T-helper 2 cell (primary cell): ENCODE data around the gene BRPF1.
"Not testable (repeated sequence)": the region's sequence is repeated elsewhere in the genome, so short reads cannot be mapped to it uniquely, and the experiment has no call there.

Source experiments
- DNase-seq, 5 experiments: peaks; one replicate each; pipeline versions ENCODE4 v3.0.0 to v3.0.0-alpha.2; 2012 to 2022

BRPF1 gene

GRCh38 chr3:9770276-9770812 is 38.8 kb downstream of the BRPF1 start:
- DNase-seq, result no peak

GRCh38 chr3:9771007-9771406 is 39.5 kb downstream of the BRPF1 start:
- DNase-seq, result not testable (repeated sequence)

- DNase-seq, result no peak
Observed at GRCh38 chr3:9776896-9777693, 45.6 kb downstream of the BRPF1 start.

GRCh38 chr3:9777694-9778021 is 46.1 kb downstream of the BRPF1 start:
- DNase-seq, result no peak

- peak in 1 of 5 experiments; percentile 49 for DNase-seq
Observed at GRCh38 chr3:9778143-9779074, 46.9 kb downstream of the BRPF1 start.

- no peak for DNase-seq
Observed at GRCh38 chr3:9779075-9779593, 47.6 kb downstream of the BRPF1 start.

- DNase-seq, result peak in 2 of 5 experiments; percentile 48 to 84
Observed at GRCh38 chr3:9779721-9780457, 48.4 kb downstream of the BRPF1 start.

- DNase-seq, result no peak
Observed at GRCh38 chr3:9780458-9780812, 48.9 kb downstream of the BRPF1 start.

GRCh38 chr3:9780910-9781309 is 49.4 kb downstream of the BRPF1 start:
- no peak for DNase-seq

GRCh38 chr3:9781551-9781950 is 50.0 kb downstream of the BRPF1 start:
- DNase-seq, result no peak

- no peak for DNase-seq
Observed at GRCh38 chr3:9781978-9782603, 50.6 kb downstream of the BRPF1 start.

- DNase-seq, result peak in 1 of 5 experiments; percentile 38
Observed at GRCh38 chr3:9782770-9783169, 51.2 kb downstream of the BRPF1 start.

GRCh38 chr3:9783954-9784353 is 52.4 kb downstream of the BRPF1 start:
- DNase-seq, result no peak

GRCh38 chr3:9784965-9785364 is 53.4 kb downstream of the BRPF1 start:
- no peak for DNase-seq

GRCh38 chr3:9785602-9786001 is 54.1 kb downstream of the BRPF1 start:
- no peak for DNase-seq

GRCh38 chr3:9786209-9786739 is 54.7 kb downstream of the BRPF1 start:
- no peak for DNase-seq

- peak in 1 of 5 experiments; percentile 44 for DNase-seq
Observed at GRCh38 chr3:9786825-9787669, 55.5 kb downstream of the BRPF1 start.

- peak in 1 of 5 experiments; percentile 81 for DNase-seq
Observed at GRCh38 chr3:9787714-9788113, 56.2 kb downstream of the BRPF1 start.

- DNase-seq, result no peak
Observed at GRCh38 chr3:9791127-9791526, 59.6 kb downstream of the BRPF1 start.

GRCh38 chr3:9791790-9792404 is 60.4 kb downstream of the BRPF1 start:
- no peak for DNase-seq
